NCI-H1105 (cell line): ENCODE measurements around the gene CXCR3.
"Not testable (repeated sequence)": the region's sequence is repeated elsewhere in the genome, so short reads cannot be mapped to it uniquely, and the experiment has no call there.

Experiments used
- DNase-seq: peaks from one replicate; lab custom pipeline; 2025; lab: John Stamatoyannopoulos, UW

CXCR3 gene

GRCh38 chrX:71618303-71618721, at the start of gene CXCR3:
CXCR3 (minus strand) TSS chrX:71618511; CDS start chrX:71618449, 62 bp downstream.
- no peak for DNase-seq

DNA sequence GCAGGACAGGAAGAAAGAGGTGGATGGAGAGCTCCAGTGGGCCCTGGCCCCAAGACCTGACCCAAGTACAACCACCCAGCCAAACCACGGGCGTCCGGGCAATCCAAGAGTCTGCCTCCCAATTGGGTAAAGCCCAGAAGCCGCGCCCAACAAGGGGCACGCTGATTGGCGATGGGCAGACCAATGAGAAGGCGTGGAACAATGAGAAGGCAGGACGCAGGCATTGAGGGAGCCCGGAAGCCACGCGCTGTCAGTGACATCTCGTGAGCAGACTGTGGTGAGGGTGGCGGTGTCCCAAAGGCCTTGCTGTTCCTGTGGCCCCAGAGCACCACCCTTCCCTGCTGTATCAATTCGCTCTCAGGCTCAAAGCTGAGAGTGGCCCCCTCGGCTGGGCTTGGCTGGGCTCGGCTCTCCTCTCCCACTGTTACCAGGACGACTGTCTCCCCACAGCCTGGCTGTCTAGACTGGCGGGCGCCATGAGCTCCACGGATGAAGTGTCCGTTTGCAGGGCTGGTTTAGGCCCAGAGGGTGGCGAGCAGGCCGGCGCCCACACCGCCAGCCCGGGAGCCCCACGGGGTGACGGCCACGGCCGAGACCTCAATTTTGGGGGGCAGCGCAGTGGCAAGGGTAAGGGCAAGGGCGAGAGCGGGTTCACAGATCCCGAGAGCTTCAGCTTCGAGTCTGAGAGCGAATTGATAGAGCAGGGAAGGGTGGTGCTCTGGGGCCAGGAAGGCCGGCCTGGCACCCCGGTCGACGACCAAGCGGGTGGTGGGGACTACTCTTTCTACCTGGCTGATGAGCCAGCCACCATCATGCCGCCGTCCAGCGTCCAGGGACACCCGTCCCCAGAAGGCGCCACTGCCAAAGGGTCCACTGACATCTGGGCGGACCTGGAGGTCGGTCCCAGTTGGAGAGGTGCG, 49.3 kb upstream of the CXCR3 start, which contains the start of gene LOC101059915:
TSS of gene LOC101059915 (plus strand) at position 219 of the 920 bp plus-strand sequence.
- no peak for DNase-seq

- DNase-seq: no peak
Measured at GRCh38 chrX:71666240-71667223, 48.2 kb upstream of the CXCR3 start.

DNA sequence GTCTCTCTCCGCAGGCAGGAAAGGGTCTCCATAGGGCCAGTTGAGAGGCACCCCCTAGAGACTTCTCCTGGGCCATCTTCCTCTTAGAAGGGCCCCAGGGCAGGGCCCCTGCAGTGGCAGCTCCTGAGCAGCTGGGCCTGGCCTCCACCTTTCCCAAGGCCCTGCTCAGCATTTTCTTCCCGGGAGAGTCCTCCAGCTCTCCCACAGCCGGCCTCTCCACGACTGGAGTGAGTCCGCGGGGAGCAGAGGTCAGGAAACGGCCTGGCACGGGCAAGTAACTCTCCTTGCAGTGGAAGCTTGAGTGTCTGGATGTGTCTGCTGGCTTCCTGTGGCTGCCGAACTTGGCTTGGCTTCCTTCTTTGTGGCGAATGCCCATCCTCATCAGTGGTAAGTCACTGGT, 47.4 kb upstream of the CXCR3 start:
- no peak for DNase-seq

GRCh38 chrX:71664889-71665491, 46.7 kb upstream of the CXCR3 start:
- DNase-seq: no peak

DNA sequence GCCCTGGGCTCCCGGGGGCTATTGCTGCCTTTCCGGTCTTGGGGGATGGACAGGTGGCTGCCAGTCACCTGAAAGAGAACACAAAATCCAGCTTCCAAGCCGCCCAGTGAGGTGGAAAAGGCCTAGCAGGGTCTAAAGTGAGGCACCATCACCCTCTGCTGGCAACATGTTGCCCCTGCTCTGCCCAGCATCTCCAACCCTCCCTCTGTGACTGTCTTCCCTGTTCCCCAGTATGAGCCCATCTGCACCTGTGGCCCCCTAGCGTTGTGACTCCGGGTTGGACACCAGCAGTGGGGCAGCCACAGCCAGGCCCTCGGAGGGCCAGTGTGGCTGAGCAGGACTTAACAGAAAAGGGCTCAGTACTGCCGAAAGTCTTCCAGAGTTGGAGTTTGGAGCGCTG, 45.9 kb upstream of the CXCR3 start:
- DNase-seq: not testable (repeated sequence)

DNA sequence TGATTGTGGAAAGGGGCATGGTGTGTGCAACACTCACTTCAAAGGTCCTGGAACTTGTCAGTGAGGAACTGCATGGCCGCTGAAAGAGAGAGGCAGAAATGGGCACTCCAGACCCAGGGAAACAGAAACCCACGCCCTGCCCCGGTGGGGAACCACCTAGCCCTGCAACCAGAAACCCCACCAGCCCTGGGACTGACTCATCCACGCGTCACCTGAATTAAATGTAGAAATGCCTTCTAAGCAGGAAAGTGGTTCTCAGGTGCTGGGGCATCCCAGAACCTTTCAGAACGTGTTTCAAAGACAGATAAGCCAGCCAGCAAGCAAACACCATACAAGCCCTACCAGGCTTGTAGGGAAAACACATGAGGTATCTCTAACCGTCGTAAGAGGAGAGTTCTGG, 44.9 kb upstream of the CXCR3 start:
- not testable (repeated sequence) for DNase-seq

- not testable (repeated sequence) for DNase-seq
Measured at GRCh38 chrX:71662654-71663053, 44.3 kb upstream of the CXCR3 start.

GRCh38 chrX:71661919-71662318, 43.6 kb upstream of the CXCR3 start:
- DNase-seq: no peak

DNA sequence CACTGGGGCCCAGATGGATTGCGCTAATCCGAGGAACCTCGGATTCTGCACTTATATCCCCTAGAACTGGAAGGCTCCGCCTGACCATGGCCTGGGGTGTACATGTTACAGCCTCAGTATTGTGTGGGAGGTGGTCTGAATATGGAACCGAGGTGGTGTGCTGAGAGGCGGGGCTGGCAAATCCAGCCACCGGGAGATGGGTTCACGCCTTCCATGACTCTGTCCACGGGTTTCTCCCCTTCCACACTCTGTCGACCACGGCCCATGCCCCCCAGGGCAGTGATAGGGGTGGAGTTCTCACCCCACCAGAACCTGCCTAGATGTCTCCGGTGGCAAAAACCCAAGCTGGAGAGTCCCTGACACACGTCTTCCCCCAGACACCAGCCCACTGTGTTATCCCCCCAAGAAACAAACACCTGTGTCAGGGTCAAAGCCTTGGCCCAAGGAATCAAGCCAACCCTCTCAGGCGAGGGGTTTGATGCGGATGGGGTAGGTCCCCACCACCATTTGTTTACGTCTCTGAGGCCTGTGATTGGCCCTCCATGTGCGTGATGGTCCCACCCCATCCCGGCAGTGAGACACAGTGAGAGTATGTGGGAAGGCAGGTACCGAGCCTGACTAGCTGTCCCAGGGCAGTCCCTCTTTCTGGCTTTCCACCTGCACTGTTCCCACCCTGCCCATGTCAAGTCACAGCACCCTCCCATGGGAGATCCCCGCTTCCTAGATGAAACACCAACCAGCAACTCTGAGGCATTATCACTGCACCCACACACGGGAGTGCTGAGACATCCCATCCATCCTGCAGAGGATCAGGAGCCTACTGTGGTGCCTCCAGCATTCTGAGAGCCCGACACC, 42.5 kb upstream of the CXCR3 start:
- no peak for DNase-seq

DNA sequence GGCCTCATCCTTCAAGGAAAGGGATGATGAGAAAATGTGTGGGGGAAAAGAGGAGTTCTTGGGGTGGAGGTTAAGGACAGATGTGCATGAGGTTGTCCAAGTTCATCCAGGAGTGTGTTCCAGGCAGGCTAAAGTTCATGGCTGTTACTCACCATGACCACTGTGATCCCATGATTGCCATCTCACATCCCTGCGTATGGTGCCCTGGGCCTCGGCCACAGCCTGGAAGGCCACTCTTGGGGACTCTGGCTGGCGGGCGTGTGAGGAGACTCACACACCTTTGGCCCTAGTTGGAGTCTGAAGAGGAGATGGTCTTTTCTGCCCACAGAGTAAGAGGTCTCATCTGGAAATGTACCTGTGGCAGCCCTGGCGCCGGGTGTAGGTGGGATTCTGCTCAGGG, 41.6 kb upstream of the CXCR3 start:
- DNase-seq: no peak

DNA sequence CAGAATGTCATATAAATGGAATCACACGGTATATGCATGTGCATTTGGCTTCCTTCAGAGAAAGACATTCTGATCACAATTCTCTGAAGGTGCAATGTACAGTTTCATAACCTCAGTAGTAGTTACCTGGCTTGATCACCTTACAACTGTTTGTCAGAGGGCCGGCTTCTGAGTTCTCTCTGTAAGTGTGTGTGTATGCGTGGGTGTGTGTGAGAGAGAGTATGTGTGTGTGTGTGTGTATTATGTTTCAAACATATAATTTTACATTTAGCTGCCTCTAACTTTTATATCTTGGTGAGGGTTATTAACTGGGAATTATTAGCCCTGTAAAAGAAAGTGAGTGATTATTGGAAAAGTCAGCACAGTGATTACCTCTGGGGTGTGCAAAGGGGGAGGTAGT, 41.0 kb upstream of the CXCR3 start:
- DNase-seq: no peak

DNA sequence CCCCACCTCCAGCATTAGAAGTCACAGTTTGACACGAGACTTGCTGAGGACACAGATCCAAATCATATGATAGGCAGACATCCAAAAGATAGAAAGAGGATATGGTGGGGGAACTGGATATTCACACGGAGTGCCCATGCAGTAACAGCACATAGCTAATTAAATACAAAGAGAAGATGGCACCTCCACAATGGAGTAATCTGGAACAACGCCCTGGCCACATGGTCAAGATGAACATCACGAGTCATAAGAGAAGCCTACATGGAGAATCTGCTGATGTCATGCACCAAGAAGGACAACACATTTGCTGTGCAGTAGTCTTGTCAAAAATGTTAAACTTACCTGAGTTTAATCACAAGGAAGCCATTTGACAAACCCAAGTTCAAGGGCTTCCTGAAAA, 39.0 kb upstream of the CXCR3 start:
- DNase-seq: no peak

DNA sequence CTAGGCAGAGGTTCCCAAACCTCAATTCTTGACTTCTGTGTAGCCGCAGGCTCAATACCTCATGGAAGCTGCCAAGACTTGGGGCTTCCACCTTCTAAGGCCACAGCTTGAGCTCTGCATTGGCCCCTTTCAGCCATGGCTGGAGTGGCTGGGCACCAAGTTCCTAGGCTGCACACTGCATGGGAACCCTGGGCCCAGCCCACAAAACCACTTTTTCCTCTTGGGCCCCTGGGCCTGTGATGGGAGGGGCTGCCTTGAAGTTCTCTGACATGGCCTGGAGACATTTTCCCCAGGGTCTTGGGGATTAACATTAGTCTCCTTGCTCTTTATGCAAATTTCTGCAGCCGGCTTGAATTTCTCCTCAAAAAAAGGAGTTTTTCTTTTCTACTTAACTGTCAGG, 35.0 kb upstream of the CXCR3 start:
- no peak for DNase-seq

DNA sequence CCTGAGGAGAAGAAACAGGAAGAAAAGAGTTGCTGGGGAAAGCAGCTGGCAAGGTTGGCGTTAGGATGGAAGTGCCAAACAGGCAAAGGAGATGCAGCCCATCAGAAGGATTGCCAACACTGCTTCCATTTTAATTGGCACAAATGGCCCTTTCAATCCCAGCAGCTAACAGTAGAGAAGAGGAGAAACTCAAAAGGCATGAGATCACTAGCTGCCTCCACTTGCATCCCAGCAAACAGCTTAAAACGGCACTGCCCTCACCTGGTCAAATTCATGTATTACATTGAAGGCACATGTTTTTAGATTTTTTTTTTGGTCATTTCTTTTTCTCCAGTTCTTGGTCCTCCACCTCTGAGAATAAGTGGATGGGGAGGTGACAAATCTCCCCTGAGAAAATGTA, 34.1 kb upstream of the CXCR3 start:
- peak; percentile 25 for DNase-seq

GRCh38 chrX:71650333-71650969, 32.1 kb upstream of the CXCR3 start:
- no peak for DNase-seq

DNA sequence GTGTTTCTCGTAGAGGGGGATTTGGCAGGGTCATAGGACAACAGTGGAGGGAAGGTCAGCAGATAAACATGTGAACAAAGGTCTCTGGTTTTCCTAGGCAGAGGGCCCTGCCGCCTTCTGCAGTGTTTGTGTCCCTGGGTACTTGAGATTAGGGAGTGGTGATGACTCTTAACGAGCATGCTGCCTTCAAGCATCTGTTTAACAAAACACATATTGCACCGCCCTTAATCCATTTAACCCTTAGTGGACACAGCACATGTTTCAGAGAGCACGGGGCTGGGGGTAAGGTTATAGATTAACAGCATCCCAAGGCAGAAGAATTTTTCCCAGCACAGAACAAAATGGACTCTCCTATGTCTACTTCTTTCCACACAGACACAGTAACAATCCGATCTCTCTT, 26.1 kb upstream of the CXCR3 start:
- DNase-seq: not testable (repeated sequence)

- no peak for DNase-seq
Measured at GRCh38 chrX:71640002-71640401, 21.7 kb upstream of the CXCR3 start.

DNA sequence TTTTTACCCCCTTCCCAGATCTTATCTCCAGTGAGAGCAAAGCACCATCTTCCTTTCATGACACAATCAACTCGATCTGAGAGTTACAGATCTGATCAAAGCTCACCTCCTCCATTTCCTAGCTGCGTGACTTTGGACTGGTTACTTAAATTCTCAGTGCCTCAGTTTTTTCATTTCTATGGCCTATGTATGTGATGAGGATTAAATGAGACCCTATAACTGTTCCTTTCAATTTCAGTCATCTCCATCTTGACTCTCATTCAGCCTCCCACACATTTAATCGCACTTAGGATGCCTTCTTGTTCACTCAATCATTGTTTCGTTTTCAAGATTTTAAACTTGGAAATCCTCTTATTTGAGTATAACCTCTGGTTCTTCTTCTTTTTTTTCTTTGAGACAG, 20.1 kb upstream of the CXCR3 start:
- no peak for DNase-seq

- no peak for DNase-seq
Measured at GRCh38 chrX:71637848-71638247, 19.5 kb upstream of the CXCR3 start.

DNA sequence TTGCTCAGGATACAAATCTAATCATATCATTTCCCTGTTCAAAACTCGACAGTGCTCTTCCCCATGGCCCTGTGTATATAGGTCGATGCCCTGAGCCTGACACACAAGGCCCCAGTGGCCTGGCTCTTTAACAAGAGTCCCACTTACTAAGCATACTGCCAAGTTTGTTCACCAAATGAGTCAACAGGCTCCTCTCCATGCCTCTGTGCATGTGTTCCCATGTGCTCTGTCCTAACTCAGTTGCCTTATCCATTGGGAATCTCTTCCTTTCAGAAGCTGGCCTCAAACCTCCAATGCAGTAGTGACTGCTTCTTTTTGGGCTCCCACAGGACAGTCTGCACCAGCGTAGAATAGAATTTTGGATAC, 18.9 kb upstream of the CXCR3 start:
- DNase-seq: no peak
